ENCODE results near the gene CD69. TPM values are rescaled to one million over a fixed set of nuclear protein-coding genes. Genes with fewer than 3 reads are reported as not detected.
"Not testable (repeated sequence)": the region's sequence is repeated elsewhere in the genome, so short reads cannot be mapped to it uniquely, and the experiment has no call there.

CD69 gene
- polyA plus RNA-seq, 1 donor from 2014 or later = 0.72 TPM

GRCh38 chr12:9707356-9707755 is 53.3 kb downstream of the CD69 start:
- TF ChIP-seq, protein P1, sequence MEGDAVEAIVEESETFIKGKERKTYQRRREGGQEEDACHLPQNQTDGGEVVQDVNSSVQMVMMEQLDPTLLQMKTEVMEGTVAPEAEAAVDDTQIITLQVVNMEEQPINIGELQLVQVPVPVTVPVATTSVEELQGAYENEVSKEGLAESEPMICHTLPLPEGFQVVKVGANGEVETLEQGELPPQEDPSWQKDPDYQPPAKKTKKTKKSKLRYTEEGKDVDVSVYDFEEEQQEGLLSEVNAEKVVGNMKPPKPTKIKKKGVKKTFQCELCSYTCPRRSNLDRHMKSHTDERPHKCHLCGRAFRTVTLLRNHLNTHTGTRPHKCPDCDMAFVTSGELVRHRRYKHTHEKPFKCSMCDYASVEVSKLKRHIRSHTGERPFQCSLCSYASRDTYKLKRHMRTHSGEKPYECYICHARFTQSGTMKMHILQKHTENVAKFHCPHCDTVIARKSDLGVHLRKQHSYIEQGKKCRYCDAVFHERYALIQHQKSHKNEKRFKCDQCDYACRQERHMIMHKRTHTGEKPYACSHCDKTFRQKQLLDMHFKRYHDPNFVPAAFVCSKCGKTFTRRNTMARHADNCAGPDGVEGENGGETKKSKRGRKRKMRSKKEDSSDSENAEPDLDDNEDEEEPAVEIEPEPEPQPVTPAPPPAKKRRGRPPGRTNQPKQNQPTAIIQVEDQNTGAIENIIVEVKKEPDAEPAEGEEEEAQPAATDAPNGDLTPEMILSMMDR (IDR thresholded peaks at IDR 0.05; ENCODE audit: poor library complexity, severe bottlenecking) = no peak
- TF ChIP-seq RAD21 (conservative IDR thresholded peaks at IDR 0.05) (no peak), MXI1 (conservative IDR thresholded peaks at IDR 0.05; ENCODE audit: poor library complexity, severe bottlenecking) (no peak), EP300 (conservative IDR thresholded peaks at IDR 0.05; ENCODE audit: poor library complexity, severe bottlenecking) (no peak), TAF1 (IDR thresholded peaks at IDR 0.05; ENCODE audit: low read depth) (no peak), POLR2AphosphoS5 (IDR thresholded peaks at IDR 0.05) (no peak)
- TF ChIP-seq, protein P2, sequence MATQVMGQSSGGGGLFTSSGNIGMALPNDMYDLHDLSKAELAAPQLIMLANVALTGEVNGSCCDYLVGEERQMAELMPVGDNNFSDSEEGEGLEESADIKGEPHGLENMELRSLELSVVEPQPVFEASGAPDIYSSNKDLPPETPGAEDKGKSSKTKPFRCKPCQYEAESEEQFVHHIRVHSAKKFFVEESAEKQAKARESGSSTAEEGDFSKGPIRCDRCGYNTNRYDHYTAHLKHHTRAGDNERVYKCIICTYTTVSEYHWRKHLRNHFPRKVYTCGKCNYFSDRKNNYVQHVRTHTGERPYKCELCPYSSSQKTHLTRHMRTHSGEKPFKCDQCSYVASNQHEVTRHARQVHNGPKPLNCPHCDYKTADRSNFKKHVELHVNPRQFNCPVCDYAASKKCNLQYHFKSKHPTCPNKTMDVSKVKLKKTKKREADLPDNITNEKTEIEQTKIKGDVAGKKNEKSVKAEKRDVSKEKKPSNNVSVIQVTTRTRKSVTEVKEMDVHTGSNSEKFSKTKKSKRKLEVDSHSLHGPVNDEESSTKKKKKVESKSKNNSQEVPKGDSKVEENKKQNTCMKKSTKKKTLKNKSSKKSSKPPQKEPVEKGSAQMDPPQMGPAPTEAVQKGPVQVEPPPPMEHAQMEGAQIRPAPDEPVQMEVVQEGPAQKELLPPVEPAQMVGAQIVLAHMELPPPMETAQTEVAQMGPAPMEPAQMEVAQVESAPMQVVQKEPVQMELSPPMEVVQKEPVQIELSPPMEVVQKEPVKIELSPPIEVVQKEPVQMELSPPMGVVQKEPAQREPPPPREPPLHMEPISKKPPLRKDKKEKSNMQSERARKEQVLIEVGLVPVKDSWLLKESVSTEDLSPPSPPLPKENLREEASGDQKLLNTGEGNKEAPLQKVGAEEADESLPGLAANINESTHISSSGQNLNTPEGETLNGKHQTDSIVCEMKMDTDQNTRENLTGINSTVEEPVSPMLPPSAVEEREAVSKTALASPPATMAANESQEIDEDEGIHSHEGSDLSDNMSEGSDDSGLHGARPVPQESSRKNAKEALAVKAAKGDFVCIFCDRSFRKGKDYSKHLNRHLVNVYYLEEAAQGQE (IDR thresholded peaks at IDR 0.05; ENCODE audit: borderline replicate concordance) = no peak
- Histone ChIP-seq H3K36me3 (ENCODE audit: insufficient read depth, low read length) (no peaks in the 10 kb centered on the region), H3K9me2 (ENCODE audit: insufficient read depth, low read length) (no peaks in the 10 kb centered on the region), H3K9ac (ENCODE audit: low read length) (no peak overlapping the region), H3K4me2 (ENCODE audit: low read length) (no peak overlapping the region), H3K9me3 (ENCODE audit: low read length) (no peaks in the 10 kb centered on the region), H3K27me3 (ENCODE audit: insufficient read depth, low read depth, low read length) (no peaks in the 10 kb centered on the region), H3K4me3 (ENCODE audit: low read length) (no peak overlapping the region), H3K79me2 (replicated peaks; ENCODE audit: insufficient read depth, low read length) (no peaks in the 10 kb centered on the region), H4K20me1 (ENCODE audit: insufficient read depth) (no peaks in the 10 kb centered on the region), H3F3A (ENCODE audit: insufficient read depth, low read length, poor library complexity, severe bottlenecking) (no peaks in the 10 kb centered on the region), H3K27ac (ENCODE audit: low read length) (no peak overlapping the region), H2AFZ (ENCODE audit: low read depth, low read length) (no peak overlapping the region)

DNA sequence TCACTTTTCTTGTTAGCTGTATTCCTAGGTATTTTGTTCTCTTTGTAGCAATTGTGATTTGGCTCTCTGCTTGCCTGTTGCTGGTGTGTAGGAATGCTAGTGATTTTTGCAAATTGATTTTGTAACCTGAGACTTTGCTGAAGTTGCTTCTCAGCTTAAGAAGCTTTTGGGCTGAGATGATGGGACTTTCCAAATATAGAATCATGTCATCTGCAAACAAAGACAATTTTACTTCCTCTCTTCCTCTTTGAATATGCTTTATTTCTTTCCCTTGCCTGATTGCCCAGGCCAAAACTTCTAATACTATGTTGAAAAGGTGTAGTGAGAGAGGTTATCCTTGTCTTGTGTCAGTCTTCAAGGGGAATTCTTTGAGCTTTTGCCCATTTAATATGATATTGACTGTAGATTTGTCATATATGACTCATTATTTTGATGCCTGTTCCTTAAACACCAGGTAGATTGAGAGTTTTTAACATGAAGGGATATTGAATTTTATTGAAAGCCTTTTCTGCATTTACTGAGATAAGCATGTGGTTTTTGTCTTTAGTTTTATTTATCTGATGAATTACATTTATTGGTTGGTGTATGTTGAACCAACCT is 54.5 kb downstream of the CD69 start:
- no peaks in the 10 kb centered on the region for H3K9me3 ChIP-seq (ENCODE audit: low read length)
- H3K27me3 ChIP-seq (ENCODE audit: insufficient read depth, low read depth, low read length) = no peaks in the 10 kb centered on the region
- no peaks in the 10 kb centered on the region for H3K79me2 ChIP-seq (replicated peaks; ENCODE audit: insufficient read depth, low read length)
- no peak overlapping the region for H2AFZ ChIP-seq (ENCODE audit: low read depth, low read length)
- no peak for TF ChIP-seq EP300 (conservative IDR thresholded peaks at IDR 0.05; ENCODE audit: poor library complexity, severe bottlenecking)
- no peak for TF ChIP-seq MXI1 (conservative IDR thresholded peaks at IDR 0.05; ENCODE audit: poor library complexity, severe bottlenecking)
- no peak for TF ChIP-seq RAD21 (conservative IDR thresholded peaks at IDR 0.05)
- TF ChIP-seq, protein P2 (IDR thresholded peaks at IDR 0.05; ENCODE audit: borderline replicate concordance) = no peak
- no peaks in the 10 kb centered on the region for H3F3A ChIP-seq (ENCODE audit: insufficient read depth, low read length, poor library complexity, severe bottlenecking)
- no peak overlapping the region for H3K4me3 ChIP-seq (ENCODE audit: low read length)
- H3K27ac ChIP-seq (ENCODE audit: low read length) = no peak overlapping the region
- no peaks in the 10 kb centered on the region for H3K36me3 ChIP-seq (ENCODE audit: insufficient read depth, low read length)
- H3K4me2 ChIP-seq (ENCODE audit: low read length) = no peak overlapping the region
- no peaks in the 10 kb centered on the region for H3K9me2 ChIP-seq (ENCODE audit: insufficient read depth, low read length)
- no peak overlapping the region for H3K9ac ChIP-seq (ENCODE audit: low read length)
- no peaks in the 10 kb centered on the region for H4K20me1 ChIP-seq (ENCODE audit: insufficient read depth)

DNA sequence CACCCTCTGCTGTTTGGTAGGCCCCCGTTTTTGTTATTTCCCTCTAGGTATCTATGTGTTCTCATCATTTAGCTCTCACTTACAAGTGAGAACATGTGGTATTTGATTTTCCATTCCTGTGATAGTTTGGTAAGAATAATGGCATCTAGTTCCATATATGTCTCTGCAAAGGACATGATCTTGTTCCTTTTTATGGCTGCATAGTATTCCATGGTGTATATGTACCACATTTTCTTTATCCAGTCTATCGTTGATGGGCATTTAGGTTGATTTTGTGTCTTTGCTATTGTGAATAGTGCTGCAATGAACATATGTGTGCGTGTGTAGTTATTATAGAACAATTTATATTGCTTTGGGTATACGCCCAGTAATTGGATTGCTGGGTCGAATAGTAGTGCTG is 56.1 kb downstream of the CD69 start:
- H3K4me2 ChIP-seq (ENCODE audit: low read length); H3K36me3 ChIP-seq (ENCODE audit: insufficient read depth, low read length); H3F3A ChIP-seq (ENCODE audit: insufficient read depth, low read length, poor library complexity, severe bottlenecking); H3K9ac ChIP-seq (ENCODE audit: low read length); H3K4me3 ChIP-seq (ENCODE audit: low read length); H3K27me3 ChIP-seq (ENCODE audit: insufficient read depth, low read depth, low read length); H3K79me2 ChIP-seq (replicated peaks; ENCODE audit: insufficient read depth, low read length); H3K27ac ChIP-seq (ENCODE audit: low read length); H3K9me2 ChIP-seq (ENCODE audit: insufficient read depth, low read length); H3K9me3 ChIP-seq (ENCODE audit: low read length); H4K20me1 ChIP-seq (ENCODE audit: insufficient read depth); H2AFZ ChIP-seq (ENCODE audit: low read depth, low read length): not testable (repeated sequence)

Data from neural cell (in vitro differentiated cells).